K562 (cell line): ENCODE data around the gene RHNO1. TPM values are rescaled to one million over a fixed set of nuclear protein-coding genes. Genes with fewer than 3 reads are reported as not detected.

Source experiments
- ATAC-seq: fragments of 200-7000 bp; cut with Tn5 transposase; 3 replicates; pipeline ENCODE4 v1.9.1; 2020; ENCODE audit warnings: moderate library complexity
- BruUV-seq: library from RNA; stranded (reverse); fragments of 400-500 nt; replicated peaks from 2 replicates; lab custom pipeline; 2021; lab: Mats Ljungman, UMichigan
- CTCF ChIA-PET: fragments of 300-600 bp; formaldehyde crosslinking; extraction: SDS; loops from one replicate; lab custom pipeline; 2021; ENCODE audit warnings: low intra/inter-chr PET ratio; lab: Yijun Ruan, JAX
- POLR2A ChIA-PET: fragments of 300-600, 350-650 bp; sonication (Branson Sonifier 250); formaldehyde crosslinking; extraction: SDS; loops from one replicate; lab custom pipeline; 2021; ENCODE audit warnings: antibody characterized with exemption, inconsistent platforms; lab: Yijun Ruan, JAX
- DNase-seq, 4 experiments: peaks; one replicate each; pipeline versions ENCODE4 v3.0.0 to v3.0.0-alpha.2; 2011 to 2018; ENCODE audit warnings: low spot score in 3 of 4, mixed read lengths in 3 of 4; ENCODE audit errors: extremely low read depth in 1 of 4
- FAIRE-seq: peaks from 2 replicates; lab custom pipeline; 2011; peaks lifted over from hg19 to GRCh38; lab: Jason Lieb, UNC
- H2AFZ ChIP-seq: 2 replicates; pipeline ENCODE4 v1.6.0; 2011; ENCODE audit warnings: low read depth, low read length, control low read depth, inconsistent platforms
- H3K27ac ChIP-seq: fragments of 200-600 bp; 3 replicates; pipeline ENCODE4 v1.8.0; 2011; ENCODE audit warnings: low read depth, mild to moderate bottlenecking, control low read depth, inconsistent platforms, low read length, moderate library complexity, mixed read lengths; ENCODE audit errors: extremely low read depth
- H3K27me3 ChIP-seq, 2 experiments: fragments of 300-600 bp in 1 of 2; 2 replicates in 1 of 2; 3 replicates in 1 of 2; pipeline versions ENCODE4 v1.6.0 to v1.8.0; 2011; ENCODE audit warnings: inconsistent platforms in 2 of 2, low read length in 2 of 2, mild to moderate bottlenecking in 1 of 2, mixed read lengths in 1 of 2, moderate library complexity in 1 of 2; ENCODE audit not compliant: control insufficient read depth in 2 of 2, insufficient read depth in 2 of 2
- H3K36me3 ChIP-seq: fragments of 300-600 bp; 3 replicates; pipeline ENCODE4 v1.8.0; 2011; ENCODE audit warnings: mild to moderate bottlenecking, low read length, inconsistent platforms; ENCODE audit not compliant: control insufficient read depth, insufficient read depth
- H3K4me1 ChIP-seq, 2 experiments: fragments of 200-600 bp in 1 of 2; replicated peaks in 1 of 2; 2 replicates in 1 of 2; 3 replicates in 1 of 2; pipeline versions ENCODE4 v1.5.1 to v1.8.0; 2011; ENCODE audit warnings: inconsistent platforms in 2 of 2, low read length in 2 of 2, mild to moderate bottlenecking in 1 of 2, mixed read lengths in 1 of 2, moderate library complexity in 1 of 2; ENCODE audit not compliant: control insufficient read depth in 2 of 2, insufficient read depth in 2 of 2
- H3K4me2 ChIP-seq: 2 replicates; pipeline ENCODE4 v1.6.1; 2011; ENCODE audit warnings: low read length, control low read depth, inconsistent platforms, mixed read lengths; ENCODE audit not compliant: insufficient read depth
- H3K4me3 ChIP-seq: fragments of 200-600 bp; sonication (generic), shearing (Covaris generic); 2 replicates; pipeline ENCODE4 v1.5.1; 2016; ENCODE audit warnings: control low read depth, inconsistent platforms
- H3K79me2 ChIP-seq: fragments of 200-600 bp; 3 replicates; pipeline ENCODE4 v1.8.0; 2011; ENCODE audit warnings: low read length, inconsistent platforms; ENCODE audit not compliant: control insufficient read depth, insufficient read depth
- H3K9ac ChIP-seq, 2 experiments: 2 replicates each; pipeline versions ENCODE4 v1.6.0 to v1.6.1; 2011; ENCODE audit warnings: low read depth in 2 of 2, low read length in 2 of 2, control low read depth in 1 of 2, inconsistent platforms in 1 of 2, mild to moderate bottlenecking in 1 of 2, mixed read lengths in 1 of 2; ENCODE audit not compliant: insufficient read depth in 1 of 2
- H3K9me1 ChIP-seq: one replicate; pipeline ENCODE4 v1.6.0; 2011; ENCODE audit warnings: inconsistent platforms, mild to moderate bottlenecking, low read length, moderate library complexity; ENCODE audit not compliant: control insufficient read depth, insufficient read depth
- H3K9me3 ChIP-seq: replicated peaks from 2 replicates; pipeline ENCODE4 v1.5.1; 2011; ENCODE audit warnings: low read depth, low read length, inconsistent platforms; ENCODE audit not compliant: control insufficient read depth, insufficient read depth
- H4K20me1 ChIP-seq: replicated peaks from 2 replicates; pipeline ENCODE4 v1.6.1; 2011; ENCODE audit warnings: low read length, inconsistent platforms, mixed read lengths; ENCODE audit not compliant: control insufficient read depth, insufficient read depth
- ATF3 ChIP-seq, 2 experiments: fragments of 450-650 bp in 1 of 2; sonication (generic) in 1 of 2; formaldehyde crosslinking in 1 of 2; IDR thresholded peaks in 1 of 2; conservative IDR thresholded peaks in 1 of 2; 2 replicates each; pipeline versions ENCODE4 v1.6.1 to v1.8.1; 2016 to 2023; ENCODE audit warnings: mild to moderate bottlenecking in 2 of 2, moderate library complexity in 2 of 2, inconsistent platforms in 1 of 2, missing genetic modification reagents in 1 of 2
- HNRNPK ChIP-seq: fragments of 200-400 bp; formaldehyde crosslinking; IDR thresholded peaks from one replicate; pipeline ENCODE4 v1.6.1; 2018; ENCODE audit warnings: mild to moderate bottlenecking, low read depth, low read length; ENCODE audit not compliant: poor library complexity, severe bottlenecking
- NR2C1 ChIP-seq, 2 experiments: fragments of 450-650 bp; IDR thresholded peaks; 2 replicates each; pipeline ENCODE4 v1.6.1; 2017; ENCODE audit warnings: mild to moderate bottlenecking in 2 of 2, antibody characterized with exemption in 1 of 2, inconsistent platforms in 1 of 2, missing compliant biosample characterization in 1 of 2, missing genetic modification characterization in 1 of 2
- ZBTB40 ChIP-seq, 2 experiments: fragments of 450-650 bp in 1 of 2; sonication (generic) in 1 of 2; formaldehyde crosslinking in 1 of 2; IDR thresholded peaks; 2 replicates each; pipeline versions ENCODE4 v1.7.1 to v1.9.0; 2016 to 2022; ENCODE audit warnings: inconsistent platforms in 1 of 2, mild to moderate bottlenecking in 1 of 2, missing genetic modification reagents in 1 of 2
- ZNF592 ChIP-seq: fragments of 450-650 bp; IDR thresholded peaks from 2 replicates; pipeline ENCODE4 v1.6.1; 2017; ENCODE audit warnings: antibody characterized with exemption, mild to moderate bottlenecking
- WGBS: fragments of 100-300 bp; shearing (Covaris generic); methylation state at CpG from one replicate; pipeline ENCODE4 v1.1.6; 2016; ENCODE audit warnings: low coverage, mixed read lengths; ENCODE audit not compliant: insufficient coverage; ENCODE audit errors: missing lambda C conversion rate; 5-methylcytosine and 5-hydroxymethylcytosine counted together
- in situ Hi-C: fragments of 300-500 bp; cut with MboI; formaldehyde crosslinking; loops from 4 replicates; pipeline ENCODE4 v1.15.0; 2018; ENCODE audit warnings: inconsistent platforms, mixed read lengths
- intact Hi-C: fragments of 100-400 bp; cut with micrococcal nuclease; formaldehyde crosslinking; loops from 2 replicates; pipeline ENCODE4 v1.14.2; 2022
- polyA plus RNA-seq, 8 experiments: library from polyadenylated mRNA; depleted of rRNA in 4 of 8; stranded (reverse) in 5 of 8; unstranded in 3 of 8; fragments of >200 nt; fragmentation: Nextera tagmentation in 2 of 8; fragmentation: Illumina TruSeq in 1 of 8; extraction: Ambion mirVana in 2 of 8; extraction: Trizol in 1 of 8; gene quantifications; 2 replicates each; pipeline versions ENCODE4 v1.2.1 to v1.2.3, GENCODE V29; 2011 to 2014; ENCODE audit warnings: inconsistent platforms in 1 of 8, missing spikeins in 1 of 8
- total RNA-seq, 7 experiments: library from RNA; depleted of rRNA in 6 of 7; stranded (reverse); fragments of >200 nt in 6 of 7; fragmentation: Illumina TruSeq in 2 of 7; extraction: Trizol in 2 of 7; gene quantifications; 2 replicates each; pipeline versions ENCODE4 v1.2.1 to v1.2.3, GENCODE V29; 2011 to 2021; ENCODE audit warnings: low replicate concordance in 1 of 7

The RHNO1 gene
- total and polyA plus RNA-seq, 9 of the 15 experiments (the other 6 are each of a cell fraction or from before 2014, with no cell fraction given) = 20.8 to 62.7 (median 28.8) TPM

GRCh38 chr12:2845280-2845679 is 31.7 kb upstream of the RHNO1 start:
- Histone ChIP-seq H3K4me1 (peaks cover 8% of the 10 kb centered on the region in 2 experiments; a peak in 4 of 5 replicates), H3K4me3 (no peak overlapping the region), H2AFZ (peak overlapping the region; percentile 68), H3K9ac (peak overlapping the region in 1 of 2 experiments; percentile 74; a peak in 2 of 4 replicates), H3K9me1 (no peaks in the 10 kb centered on the region), H4K20me1 (no peaks in the 10 kb centered on the region), H3K36me3 (no peaks in the 10 kb centered on the region), H3K27me3 (no peaks in the 10 kb centered on the region), H3K79me2 (no peaks in the 10 kb centered on the region), H3K4me2 (peak overlapping the region; percentile 41; the same call in 1 of the 2 replicates), H3K27ac (no peak overlapping the region; the same call in 2 of the 3 replicates), H3K9me3 (no peaks in the 10 kb centered on the region)
- DNase-seq (peak in 1 of 4 experiments; percentile 24), FAIRE-seq (no peak), ATAC-seq (peak; percentile 50)
- ChIA-PET CTCF (interaction anchor here (0.8 kb wide), 1 partner anchor 190 kb away, joined by 3 read pairs; no protein-coding TSS in a partner anchor), POLR2A (interaction anchor here (0.5 to 1.3 kb wide), 3 partner anchors 10 to 13 kb away, joined by 3 read pairs; no protein-coding TSS in a partner anchor)
- intact Hi-C loops (no loop called here), in situ Hi-C loops (no loop called here)
- BruUV-seq = no TSS peak
- 19% methylated on average over 4 of the region's 6 CpGs for WGBS
- no peak for TF ChIP-seq HNRNPK
- 0 out of 2 replicates have a peak, but pooled peaks have one; percentile 11 for TF ChIP-seq ATF3 (IDR thresholded peaks at IDR 0.05)
- no peak for TF ChIP-seq ATF3 (CRISPR knock-in tag; conservative IDR thresholded peaks at IDR 0.05)
- TF ChIP-seq ZBTB40 (IDR thresholded peaks at IDR 0.05) = 0 out of 2 replicates have a peak, but pooled peaks have one; percentile 21
- no peak for TF ChIP-seq ZBTB40 (CRISPR knock-in tag; IDR thresholded peaks at IDR 0.05)
- TF ChIP-seq NR2C1 (IDR thresholded peaks at IDR 0.05) = no peak
- peak; percentile 55 for TF ChIP-seq NR2C1 (tag; IDR thresholded peaks at IDR 0.05)
- no peak for TF ChIP-seq ZNF592
